CD4-positive, alpha-beta T cell (primary cell): ENCODE measurements around the gene ZBTB49. TPM values are rescaled to one million over a fixed set of nuclear protein-coding genes. Genes with fewer than 3 reads are reported as not detected.

Experiments
- ATAC-seq: fragments of 200-7000 bp; cut with Tn5 transposase; one replicate; pipeline ENCODE4 v1.10.0; 2022; ENCODE audit warnings: mild to moderate bottlenecking; ENCODE audit not compliant: poor library complexity
- CTCF ChIA-PET: fragments of 350-600 bp; sonication (Branson Sonifier 250); formaldehyde crosslinking; loops from one replicate; lab custom pipeline; 2021; ENCODE audit warnings: antibody characterized with exemption, inconsistent platforms; lab: Charles Lee
- POLR2A ChIA-PET: fragments of 350-600 bp; sonication (Branson Sonifier 250); formaldehyde crosslinking; loops from one replicate; lab custom pipeline; 2021; ENCODE audit warnings: antibody characterized with exemption, inconsistent platforms; lab: Charles Lee
- DNase-seq, 14 experiments: peaks; one replicate each; pipeline ENCODE4 v3.0.0-alpha.2; 2013 to 2020; ENCODE audit warnings: mixed read lengths in 2 of 14
- H3K27ac ChIP-seq, 2 donors: one replicate each; pipeline versions ENCODE4 v1.5.1 to v1.7.0; 2013; ENCODE audit warnings: low read length in 2 of 2, low read depth in 1 of 2, mild to moderate bottlenecking in 1 of 2
- H3K27me3 ChIP-seq, 2 experiments: 1 replicate in 1 of 2; 2 replicates in 1 of 2; pipeline versions ENCODE4 v1.6.1 to v1.7.0; 2013; ENCODE audit warnings: low read length in 2 of 2, control low read depth in 1 of 2, mild to moderate bottlenecking in 1 of 2, moderate library complexity in 1 of 2; ENCODE audit not compliant: insufficient read depth in 2 of 2, control insufficient read depth in 1 of 2
- H3K36me3 ChIP-seq: one replicate; pipeline ENCODE4 v1.6.1; 2013; ENCODE audit warnings: low read length, control low read depth; ENCODE audit not compliant: insufficient read depth
- H3K4me1 ChIP-seq: one replicate; pipeline ENCODE4 v1.6.1; 2013; ENCODE audit warnings: low read length, control low read depth; ENCODE audit not compliant: insufficient read depth
- H3K4me3 ChIP-seq: one replicate; pipeline ENCODE4 v1.5.1; 2013; ENCODE audit warnings: mild to moderate bottlenecking, low read length, moderate library complexity
- H3K9me3 ChIP-seq, 2 experiments: 1 replicate in 1 of 2; 2 replicates in 1 of 2; pipeline versions ENCODE4 v1.6.1 to v1.7.0; 2013; ENCODE audit warnings: low read length in 2 of 2, mild to moderate bottlenecking in 2 of 2, control low read depth in 1 of 2, moderate library complexity in 1 of 2; ENCODE audit not compliant: control insufficient read depth in 1 of 2, insufficient read depth in 1 of 2
- H3K27ac Mint-ChIP-seq: one replicate; pipeline ENCODE4 v1.8.0; 2020; ENCODE audit warnings: mixed read lengths
- H3K27me3 Mint-ChIP-seq: one replicate; pipeline ENCODE4 v1.8.0; 2021; ENCODE audit warnings: mixed read lengths
- H3K36me3 Mint-ChIP-seq: one replicate; pipeline ENCODE4 v1.8.0; 2021; ENCODE audit warnings: low read depth, mixed read lengths
- H3K4me1 Mint-ChIP-seq: one replicate; pipeline ENCODE4 v1.8.0; 2021; ENCODE audit warnings: low read depth, mixed read lengths
- H3K4me3 Mint-ChIP-seq: one replicate; pipeline ENCODE4 v1.8.0; 2020; ENCODE audit warnings: mild to moderate bottlenecking, mixed read lengths
- H3K9me3 Mint-ChIP-seq: one replicate; pipeline ENCODE4 v1.8.0; 2020; ENCODE audit warnings: mixed read lengths
- intact Hi-C, 2 experiments: fragments of 100-400 bp; cut with DNase I in 1 of 2; cut with micrococcal nuclease in 1 of 2; formaldehyde crosslinking; loops; one replicate each; pipeline versions ENCODE4 v1.15.1 to v1.9.0; 2023 to 2025; cut with DNase I, micrococcal nuclease
- total RNA-seq, 174 experiments: library from RNA in 2 of 174; stranded (reverse) in 2 of 174; gene quantifications; one replicate each; pipeline ENCODE4 v1.2.3 and lab custom pipeline; 2021 to 2026
- TF ChIP-seq, protein P1 (sequence below): fragments of 200-600 bp; IDR thresholded peaks from one replicate; pipeline ENCODE4 v1.8.0; 2022; ENCODE audit warnings: antibody characterized with exemption, mild to moderate bottlenecking

The ZBTB49 gene
- total RNA-seq, 2 experiments from 2014 or later, result 6.6 to 8.8 TPM

DNA sequence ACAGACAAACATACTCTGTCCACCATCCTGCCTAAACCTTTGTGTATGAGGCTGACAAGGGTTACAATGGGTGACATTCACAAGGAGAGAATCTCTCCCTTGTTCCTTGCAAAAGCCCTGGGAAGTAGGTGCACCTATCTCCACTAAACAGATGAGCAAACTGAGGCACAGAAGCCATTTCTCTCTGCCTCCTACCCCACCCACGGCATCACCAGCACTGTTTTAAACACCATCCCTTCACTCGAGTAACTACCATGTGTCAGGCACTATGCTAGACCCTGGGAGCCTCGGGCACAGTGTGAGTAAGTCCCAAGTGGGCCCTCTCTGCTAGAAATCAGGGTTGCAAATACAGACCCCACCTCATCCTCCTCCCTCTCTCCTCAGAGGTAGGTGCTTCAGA is 996 bp upstream of the ZBTB49 start:
- peaks cover 33% of the 10 kb centered on the region for H3K36me3 ChIP-seq
- H3K27me3 ChIP-seq, result no peaks in the 10 kb centered on the region
- peaks cover 52% of the 10 kb centered on the region for H3K4me1 ChIP-seq
- DNase-seq (no peak), ATAC-seq (no peak)
- no peaks in the 10 kb centered on the region for H3K9me3 Mint-ChIP-seq
- ChIA-PET CTCF (no interaction called here), POLR2A (no interaction called here)
- intact Hi-C loops, result no loop called here
- peak overlapping the region; percentile 98 for H3K4me3 Mint-ChIP-seq
- H3K27ac Mint-ChIP-seq, result peak overlapping the region; percentile 92
- no peaks in the 10 kb centered on the region for H3K27me3 Mint-ChIP-seq
- H3K36me3 Mint-ChIP-seq, result peaks cover 51% of the 10 kb centered on the region
- no peaks in the 10 kb centered on the region for H3K9me3 ChIP-seq
- no peak overlapping the region for H3K27ac ChIP-seq
- TF ChIP-seq, protein P1, sequence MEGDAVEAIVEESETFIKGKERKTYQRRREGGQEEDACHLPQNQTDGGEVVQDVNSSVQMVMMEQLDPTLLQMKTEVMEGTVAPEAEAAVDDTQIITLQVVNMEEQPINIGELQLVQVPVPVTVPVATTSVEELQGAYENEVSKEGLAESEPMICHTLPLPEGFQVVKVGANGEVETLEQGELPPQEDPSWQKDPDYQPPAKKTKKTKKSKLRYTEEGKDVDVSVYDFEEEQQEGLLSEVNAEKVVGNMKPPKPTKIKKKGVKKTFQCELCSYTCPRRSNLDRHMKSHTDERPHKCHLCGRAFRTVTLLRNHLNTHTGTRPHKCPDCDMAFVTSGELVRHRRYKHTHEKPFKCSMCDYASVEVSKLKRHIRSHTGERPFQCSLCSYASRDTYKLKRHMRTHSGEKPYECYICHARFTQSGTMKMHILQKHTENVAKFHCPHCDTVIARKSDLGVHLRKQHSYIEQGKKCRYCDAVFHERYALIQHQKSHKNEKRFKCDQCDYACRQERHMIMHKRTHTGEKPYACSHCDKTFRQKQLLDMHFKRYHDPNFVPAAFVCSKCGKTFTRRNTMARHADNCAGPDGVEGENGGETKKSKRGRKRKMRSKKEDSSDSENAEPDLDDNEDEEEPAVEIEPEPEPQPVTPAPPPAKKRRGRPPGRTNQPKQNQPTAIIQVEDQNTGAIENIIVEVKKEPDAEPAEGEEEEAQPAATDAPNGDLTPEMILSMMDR, result no peak
- H3K4me1 Mint-ChIP-seq, result peaks cover 60% of the 10 kb centered on the region
- peak overlapping the region; percentile 87 for H3K4me3 ChIP-seq

DNA sequence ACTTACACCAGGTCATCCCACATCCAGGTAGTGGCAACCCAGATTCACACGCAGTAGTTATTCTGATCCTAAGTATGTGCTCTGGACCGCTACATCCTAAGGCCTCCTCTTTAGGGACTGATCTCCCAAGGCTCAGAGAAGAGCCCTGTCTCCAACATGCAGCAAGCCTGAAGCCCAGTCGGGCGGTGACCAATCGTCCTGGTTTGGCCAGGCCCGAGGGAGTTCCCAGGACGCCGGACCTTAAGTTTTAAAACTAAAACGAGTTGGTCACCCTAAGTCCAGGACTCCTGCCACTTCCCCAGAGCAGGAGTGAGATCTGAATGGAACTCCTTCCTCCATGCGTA is 482 bp upstream of the ZBTB49 start:
- intact Hi-C loops, result no loop called here
- H3K36me3 ChIP-seq, result peaks cover 33% of the 10 kb centered on the region
- H3K4me1 ChIP-seq, result peaks cover 52% of the 10 kb centered on the region
- DNase-seq, result peak in 2 of 14 experiments; percentile 5 to 34
- H3K9me3 ChIP-seq, result no peaks in the 10 kb centered on the region
- H3K27ac ChIP-seq, result peak overlapping the region; percentile 40 to 55
- POLR2A ChIA-PET, result interaction anchor here (0.6 to 1.5 kb wide), 4 partner anchors 21 to 252 kb away, joined by 3 to 16 read pairs (median 5); partner anchors contain the start of genes STX18 and TMEM128
- Mint-ChIP-seq H3K27ac (peak overlapping the region; percentile 92), H3K4me3 (peak overlapping the region; percentile 98), H3K9me3 (no peaks in the 10 kb centered on the region), H3K4me1 (peaks cover 60% of the 10 kb centered on the region), H3K27me3 (no peaks in the 10 kb centered on the region), H3K36me3 (peaks cover 46% of the 10 kb centered on the region)
- peak overlapping the region; percentile 87 for H3K4me3 ChIP-seq
- TF ChIP-seq, protein P1, result no peak
- CTCF ChIA-PET, result interaction anchor here (0.8 to 1.5 kb wide), 2 partner anchors 14 to 29 kb away, joined by 3 to 10 read pairs; no protein-coding TSS in a partner anchor
- no peaks in the 10 kb centered on the region for H3K27me3 ChIP-seq
- ATAC-seq, result peak; percentile 9

DNA sequence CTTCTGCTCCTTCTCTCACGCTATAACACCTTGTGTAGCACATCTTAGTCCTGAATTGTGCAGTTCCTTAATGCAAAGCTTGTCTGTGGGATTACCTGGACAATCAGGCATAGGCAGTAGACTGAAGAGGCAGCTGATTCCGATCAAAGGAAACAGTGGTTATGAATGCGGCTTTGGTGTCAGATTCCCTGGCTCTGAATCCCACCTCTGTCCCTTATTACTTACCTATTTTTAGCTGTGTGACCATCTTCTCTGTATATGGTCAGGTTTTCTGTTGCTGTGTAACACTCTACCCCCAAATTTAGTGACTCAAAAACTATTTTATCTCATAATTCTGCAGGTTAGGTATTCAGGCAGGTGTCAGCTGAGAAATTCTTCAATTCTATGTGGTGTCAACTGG is 3.2 kb downstream of the ZBTB49 start:
- peaks cover 45% of the 10 kb centered on the region for H3K36me3 Mint-ChIP-seq
- POLR2A ChIA-PET, result no interaction called here

More for the DNA sequence above, 3.2 kb downstream of the ZBTB49 start:
- H3K4me1 Mint-ChIP-seq, result peaks cover 65% of the 10 kb centered on the region
- H3K27me3 Mint-ChIP-seq, result no peaks in the 10 kb centered on the region
- peak overlapping the region; percentile 30 for H3K4me3 Mint-ChIP-seq
- TF ChIP-seq, protein P1, result no peak
- H3K9me3 Mint-ChIP-seq, result no peaks in the 10 kb centered on the region
- intact Hi-C loops, result loop anchor here (5.0 kb wide), 2 partner anchors 44 to 46 kb away; partner anchors contain the start of gene TMEM128 (in 1 of the 2)
- ATAC-seq, result no peak
- Histone ChIP-seq H3K9me3 (no peaks in the 10 kb centered on the region), H3K27me3 (no peaks in the 10 kb centered on the region), H3K4me3 (no peak overlapping the region), H3K4me1 (peaks cover 38% of the 10 kb centered on the region), H3K27ac (no peak overlapping the region), H3K36me3 (peaks cover 17% of the 10 kb centered on the region)
- DNase-seq, result no peak
- H3K27ac Mint-ChIP-seq, result no peak overlapping the region
- CTCF ChIA-PET, result interaction anchor here (1.0 kb wide), 1 partner anchor 33 kb away, joined by 3 read pairs; no protein-coding TSS in a partner anchor
